ENCODE data around the gene OSR1.
"Not testable (repeated sequence)": the region's sequence is repeated elsewhere in the genome, so short reads cannot be mapped to it uniquely, and the experiment has no call there.

The OSR1 gene

GRCh38 chr2:19332503-19332902 lies 25.9 kb downstream of the OSR1 start:
- DNase-seq (ENCODE audit: low spot score): no peak
- FAIRE-seq: no peak

- FAIRE-seq: no peak
- no peak for DNase-seq (ENCODE audit: low spot score)
Measured at GRCh38 chr2:19331450-19331849, 27.0 kb downstream of the OSR1 start.

DNA sequence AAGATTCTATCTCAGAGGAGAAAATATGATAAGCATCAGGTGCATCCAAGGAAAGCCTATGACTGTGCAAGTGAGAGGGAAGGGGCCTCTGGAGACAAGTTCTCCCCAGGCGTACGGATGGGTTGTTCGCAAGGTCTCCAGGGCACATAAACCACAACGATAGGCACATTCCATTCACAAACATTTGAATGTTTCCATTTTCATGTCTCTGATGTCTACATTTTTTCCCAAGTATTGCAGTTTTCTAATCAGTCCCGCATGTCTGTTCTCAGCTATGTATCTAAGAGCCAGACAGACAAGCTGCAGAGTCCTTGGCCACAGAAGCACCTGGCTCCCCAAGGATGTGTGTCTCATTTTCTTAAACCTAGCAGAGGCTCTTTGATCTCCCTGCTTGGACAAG lies 28.0 kb downstream of the OSR1 start:
- DNase-seq (ENCODE audit: low spot score): no peak
- no peak for FAIRE-seq

DNA sequence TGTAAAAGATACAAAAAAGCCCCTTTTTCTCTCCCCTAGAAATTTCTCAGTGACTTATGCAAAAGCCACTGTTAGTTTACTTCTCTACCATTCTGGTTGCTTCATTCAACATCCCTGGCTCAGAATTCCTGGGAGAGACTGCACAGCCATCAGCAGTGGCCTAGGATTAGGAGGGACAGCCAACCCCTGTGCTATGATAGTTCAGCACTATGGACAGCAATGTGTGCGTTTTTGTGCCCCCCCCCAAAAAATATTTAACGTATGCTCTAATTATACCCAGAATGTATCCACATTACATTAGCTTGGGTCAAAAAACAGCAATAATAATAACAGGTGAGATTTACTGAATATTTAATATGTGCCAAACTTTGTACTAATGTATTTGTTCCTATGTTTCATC lies 29.0 kb downstream of the OSR1 start:
- no peak for FAIRE-seq

GRCh38 chr2:19327496-19327895 lies 30.9 kb downstream of the OSR1 start:
- no peak for FAIRE-seq

More for the DNA sequence above, 29.0 kb downstream of the OSR1 start:
- no peak for DNase-seq (ENCODE audit: low spot score)

DNA sequence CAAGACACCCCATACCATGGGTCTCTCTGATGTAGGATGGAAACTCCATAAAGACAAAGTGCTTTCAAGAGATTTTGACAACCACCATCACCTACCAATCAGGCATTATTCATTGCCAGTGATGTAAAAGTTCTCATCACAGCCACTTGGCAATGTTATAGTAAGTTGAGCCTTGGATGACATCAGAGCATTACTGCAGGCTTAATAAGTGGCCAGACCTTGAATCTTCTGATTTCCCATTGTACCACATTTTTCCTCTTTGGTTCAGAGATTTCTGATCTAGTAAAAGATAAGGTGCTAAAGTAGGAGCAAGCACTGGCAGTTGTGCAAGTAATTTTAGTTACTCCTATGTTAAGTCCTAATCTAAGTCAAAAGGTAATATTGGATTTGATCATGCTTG lies 36.5 kb downstream of the OSR1 start:
- no peak for DNase-seq (ENCODE audit: low spot score)
- no peak for FAIRE-seq

More at GRCh38 chr2:19327496-19327895, 30.9 kb downstream of the OSR1 start:
- no peak for DNase-seq (ENCODE audit: low spot score)

GRCh38 chr2:19320813-19321212 lies 37.6 kb downstream of the OSR1 start:
- no peak for DNase-seq (ENCODE audit: low spot score)
- no peak for FAIRE-seq

- FAIRE-seq (no peak), DNase-seq (ENCODE audit: low spot score) (no peak)
Measured at GRCh38 chr2:19319698-19320097, 38.7 kb downstream of the OSR1 start.

- DNase-seq (ENCODE audit: low spot score) (no peak), FAIRE-seq (peak; percentile 52)
Measured at GRCh38 chr2:19319064-19319463, 39.4 kb downstream of the OSR1 start.

DNA sequence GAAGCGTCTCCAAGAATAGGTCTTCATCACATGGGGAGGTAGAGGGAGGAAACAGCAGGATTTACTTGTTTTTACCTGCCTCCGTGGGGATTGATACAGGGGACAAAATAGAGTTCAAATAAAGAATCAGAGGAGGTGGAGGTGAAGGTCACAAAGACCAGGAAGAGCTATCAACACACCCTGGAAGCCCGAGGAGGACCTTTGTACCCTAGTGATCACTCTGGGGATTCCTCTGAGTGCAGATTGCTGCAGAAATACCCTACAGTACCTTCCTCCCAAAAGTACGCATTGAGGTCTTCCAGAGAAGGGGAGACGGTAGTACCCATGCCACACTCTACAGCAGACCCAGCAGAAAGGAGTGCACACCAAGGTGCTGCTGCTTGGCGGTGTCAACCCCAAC lies 44.9 kb downstream of the OSR1 start:
- FAIRE-seq (no peak), DNase-seq (ENCODE audit: low spot score) (no peak)

DNA sequence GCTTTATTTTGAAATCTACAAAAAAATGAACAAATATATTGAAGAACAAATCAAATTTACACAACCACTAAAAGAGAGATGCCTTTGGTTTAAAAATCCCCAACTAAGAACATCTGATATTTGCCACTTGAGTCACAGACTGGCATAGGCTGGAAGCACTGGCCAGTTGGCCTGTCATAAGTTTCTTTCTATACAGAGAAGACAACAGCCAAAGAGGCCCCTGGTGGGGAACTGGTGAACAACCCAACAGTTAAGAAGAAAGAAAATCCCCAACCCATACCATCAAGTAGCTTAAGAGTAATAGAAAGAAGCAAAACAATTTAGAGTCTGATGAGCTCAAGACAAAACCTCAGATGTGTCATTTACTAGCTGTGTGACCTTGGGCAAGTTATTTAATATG lies 45.5 kb downstream of the OSR1 start:
- FAIRE-seq: no peak

GRCh38 chr2:19306065-19306464 lies 52.4 kb downstream of the OSR1 start:
- not testable (repeated sequence) for FAIRE-seq; DNase-seq (ENCODE audit: low spot score)

More for the DNA sequence above, 45.5 kb downstream of the OSR1 start:
- DNase-seq (ENCODE audit: low spot score): peak; percentile 21

- not testable (repeated sequence) for DNase-seq (ENCODE audit: low spot score); FAIRE-seq
Measured at GRCh38 chr2:19305400-19306055, 52.9 kb downstream of the OSR1 start.

- no peak for DNase-seq (ENCODE audit: low spot score)
- no peak for FAIRE-seq
Measured at GRCh38 chr2:19301706-19302105, 56.7 kb downstream of the OSR1 start.
